ENCODE data around the gene HIVEP3. TPM values are rescaled to one million over a fixed set of nuclear protein-coding genes. Genes with fewer than 3 reads are reported as not detected.

HIVEP3 gene
- polyA plus RNA-seq, 1 of the 3 experiments (the other 2 are of a cell fraction), result 6.4 TPM

- CTCF ChIA-PET, result interaction anchor here (0.8 kb wide), 1 partner anchor 276 kb away, joined by 3 read pairs; no protein-coding TSS in a partner anchor
- no peaks in the 10 kb centered on the region for H3F3A ChIP-seq (replicated peaks; ENCODE audit: insufficient read depth)
- DNase-seq, result no peak
- POLR2A ChIA-PET, result no interaction called here
- no peaks in the 10 kb centered on the region for H3K36me3 ChIP-seq (replicated peaks in 1 of 2; ENCODE audit: control insufficient read depth in 1 of 2, insufficient read depth in 2 of 2, low read length in 1 of 2)
- no peaks in the 10 kb centered on the region for H3K79me2 ChIP-seq (ENCODE audit: insufficient read depth)
- H3K4me2 ChIP-seq, result no peak overlapping the region
- H3K9me2 ChIP-seq, result no peaks in the 10 kb centered on the region
- H3K27me3 ChIP-seq (ENCODE audit: insufficient read depth), result no peaks in the 10 kb centered on the region
- no peak for TF ChIP-seq EZH2phosphoT487 (IDR thresholded peaks at IDR 0.05; ENCODE audit: borderline replicate concordance, low read depth)
- TF ChIP-seq ZBTB33 (IDR thresholded peaks at IDR 0.05; ENCODE audit: borderline replicate concordance, low read depth), result no peak
- H3K4me3 ChIP-seq (ENCODE audit: low read depth in 2 of 2, low read length in 1 of 2), result no peak overlapping the region
- no peaks in the 10 kb centered on the region for H4K20me1 ChIP-seq (ENCODE audit: insufficient read depth)
- H2AFZ ChIP-seq (ENCODE audit: low read depth), result no peak overlapping the region
- 93% methylated on average over 2 of the region's 2 CpGs for WGBS (ENCODE audit: low lambda C conversion rate)
- peaks cover 9 to 29% of the 10 kb centered on the region in 2 experiments for H3K4me1 ChIP-seq (ENCODE audit: control insufficient read depth in 1 of 2, insufficient read depth in 2 of 2, low read depth in 1 of 2, low read length in 1 of 2)
- no peak overlapping the region for H3K9ac ChIP-seq
- no peak overlapping the region for H3K27ac ChIP-seq (ENCODE audit: low read depth in 2 of 2, low read length in 1 of 2)
- H3K9me3 ChIP-seq, result no peaks in the 10 kb centered on the region
These were observed 210.4 kb downstream of the HIVEP3 start for GRCh38 chr1:41708332-41708731.

GRCh38 chr1:41707793-41708192 lies 210.9 kb downstream of the HIVEP3 start:
- Histone ChIP-seq H4K20me1 (ENCODE audit: insufficient read depth) (no peaks in the 10 kb centered on the region), H3K4me1 (ENCODE audit: control insufficient read depth in 1 of 2, insufficient read depth in 2 of 2, low read depth in 1 of 2, low read length in 1 of 2) (peaks cover 4 to 23% of the 10 kb centered on the region in 2 experiments), H3K4me2 (no peak overlapping the region), H3K9me2 (no peaks in the 10 kb centered on the region), H3F3A (replicated peaks; ENCODE audit: insufficient read depth) (no peaks in the 10 kb centered on the region), H3K9me3 (no peaks in the 10 kb centered on the region), H3K4me3 (ENCODE audit: low read depth in 2 of 2, low read length in 1 of 2) (no peak overlapping the region), H2AFZ (ENCODE audit: low read depth) (no peak overlapping the region), H3K27ac (ENCODE audit: low read depth in 2 of 2, low read length in 1 of 2) (no peak overlapping the region), H3K27me3 (ENCODE audit: insufficient read depth) (no peaks in the 10 kb centered on the region), H3K9ac (no peak overlapping the region), H3K36me3 (replicated peaks in 1 of 2; ENCODE audit: control insufficient read depth in 1 of 2, insufficient read depth in 2 of 2, low read length in 1 of 2) (no peaks in the 10 kb centered on the region), H3K79me2 (ENCODE audit: insufficient read depth) (no peaks in the 10 kb centered on the region)
- POLR2A ChIA-PET, result no interaction called here
- WGBS (ENCODE audit: low lambda C conversion rate), result 90% methylated on average over 2 of the region's 4 CpGs
- CTCF ChIA-PET, result interaction anchor here (1.1 kb wide), 1 partner anchor 189 kb away, joined by 4 read pairs; no protein-coding TSS in a partner anchor
- no peak for DNase-seq
- TF ChIP-seq CHD2 (IDR thresholded peaks at IDR 0.05; ENCODE audit: low read length, partially characterized antibody) (no peak), GATA2 (CRISPR knock-in tag; IDR thresholded peaks at IDR 0.05) (no peak), NRF1 (IDR thresholded peaks at IDR 0.05; ENCODE audit: low read depth, low read length) (no peak), MEF2A (IDR thresholded peaks at IDR 0.05; ENCODE audit: borderline replicate concordance, low read depth) (no peak), FOSL2 (IDR thresholded peaks at IDR 0.05; ENCODE audit: borderline replicate concordance, low read depth) (no peak), EP300 (IDR thresholded peaks at IDR 0.05; ENCODE audit: borderline replicate concordance in 1 of 2, low read depth in 1 of 2, low read length in 1 of 2) (no peak), YY1 (IDR thresholded peaks at IDR 0.05; ENCODE audit: low read depth) (no peak), JUND (IDR thresholded peaks at IDR 0.05) (no peak), TAF1 (IDR thresholded peaks at IDR 0.05; ENCODE audit: borderline replicate concordance, low read depth, low read length) (no peak), FOXJ3 (CRISPR knock-in tag; IDR thresholded peaks at IDR 0.05) (no peak), EZH2phosphoT487 (IDR thresholded peaks at IDR 0.05; ENCODE audit: borderline replicate concordance, low read depth) (no peak), CTCF (IDR thresholded peaks at IDR 0.05) (no peak), USF1 (IDR thresholded peaks at IDR 0.05; ENCODE audit: borderline replicate concordance, low read depth) (no peak), RFX5 (IDR thresholded peaks at IDR 0.05; ENCODE audit: low read length) (no peak), REST (IDR thresholded peaks at IDR 0.05; ENCODE audit: low read depth, low read length) (no peak), GABPA (IDR thresholded peaks at IDR 0.05; ENCODE audit: low read depth) (no peak), NFIC (IDR thresholded peaks at IDR 0.05; ENCODE audit: borderline replicate concordance) (no peak), USF2 (IDR thresholded peaks at IDR 0.05; ENCODE audit: borderline replicate concordance, low read depth, low read length) (no peak)
